A673 (cell line): ENCODE results near the gene FIBCD1. TPM values are rescaled to one million over a fixed set of nuclear protein-coding genes. Genes with fewer than 3 reads are reported as not detected.

Experiments used
- BruUV-seq: library from RNA; stranded (reverse); fragments of 400-500 nt; replicated peaks from 2 replicates; lab custom pipeline; 2021; lab: Mats Ljungman, UMichigan
- CTCF ChIA-PET: fragments of 300-600 bp; sonication (Branson Sonifier 250); formaldehyde crosslinking; loops from one replicate; lab custom pipeline; 2022; ENCODE audit warnings: antibody characterized with exemption; lab: Charles Lee
- POLR2A ChIA-PET: fragments of 300-600 bp; sonication (Branson Sonifier 250); formaldehyde crosslinking; loops from one replicate; lab custom pipeline; 2022; ENCODE audit warnings: antibody characterized with exemption; ENCODE audit not compliant: low non-redundant PET; lab: Charles Lee
- DNase-seq: peaks from one replicate; pipeline ENCODE4 v3.0.0-alpha.2; 2015; ENCODE audit warnings: low spot score
- H3K27ac ChIP-seq: fragments of 200-600 bp; sonication (generic); 2 replicates; pipeline ENCODE4 v1.5.1; 2016; ENCODE audit warnings: mixed run types, low read depth, mild to moderate bottlenecking, mixed read lengths, antibody characterized with exemption, low read length; ENCODE audit not compliant: poor library complexity, severe bottlenecking
- H3K27me3 ChIP-seq: fragments of 200-600 bp; sonication (generic); replicated peaks from 2 replicates; pipeline ENCODE4 v1.6.1; 2017; ENCODE audit warnings: mixed run types, low read depth, mild to moderate bottlenecking, mixed read lengths, antibody characterized with exemption, low read length; ENCODE audit not compliant: insufficient read depth, poor library complexity
- H3K36me3 ChIP-seq: fragments of 200-600 bp; sonication (generic); 2 replicates; pipeline ENCODE4 v1.6.1; 2016; ENCODE audit warnings: mixed run types, mild to moderate bottlenecking, mixed read lengths, antibody characterized with exemption, low read length; ENCODE audit not compliant: insufficient read depth, poor library complexity, severe bottlenecking
- H3K4me1 ChIP-seq: fragments of 200-600 bp; sonication (generic); 2 replicates; pipeline ENCODE4 v1.6.1; 2017; ENCODE audit warnings: mixed run types, mild to moderate bottlenecking, mixed read lengths, antibody characterized with exemption, low read length; ENCODE audit not compliant: insufficient read depth, poor library complexity, severe bottlenecking
- H3K4me3 ChIP-seq: fragments of 200-600 bp; sonication (generic); 2 replicates; pipeline ENCODE4 v1.5.1; 2016; ENCODE audit warnings: low read depth, mixed run types, mild to moderate bottlenecking, mixed read lengths, low read length; ENCODE audit not compliant: poor library complexity, severe bottlenecking
- H3K9me3 ChIP-seq: fragments of 200-600 bp; sonication (generic); 2 replicates; pipeline ENCODE4 v1.6.1; 2016; ENCODE audit warnings: mixed run types, low read depth, mild to moderate bottlenecking, mixed read lengths, antibody characterized with exemption, low read length; ENCODE audit not compliant: poor library complexity, severe bottlenecking
- EZH2 ChIP-seq: fragments of 200-600 bp; sonication (generic); IDR thresholded peaks from 2 replicates; pipeline ENCODE4 v1.6.1; 2017; ENCODE audit warnings: borderline replicate concordance, low read depth, mild to moderate bottlenecking, mixed read lengths, antibody characterized with exemption, low read length; ENCODE audit not compliant: poor library complexity, severe bottlenecking
- intact Hi-C: fragments of 100-400 bp; cut with micrococcal nuclease; formaldehyde crosslinking; loops from one replicate; pipeline ENCODE4 v1.10.0; 2022; ENCODE audit not compliant: unreplicated experiment
- total RNA-seq: library from RNA; stranded (reverse); gene quantifications from 2 replicates; pipeline ENCODE4 v1.2.3, GENCODE V29; 2021
- TF ChIP-seq, protein P1 (sequence below): fragments of 300-800, 200-600 bp; sonication (generic); conservative IDR thresholded peaks from 2 replicates; pipeline ENCODE4 v1.5.1; 2017; ENCODE audit warnings: low read depth, mild to moderate bottlenecking, antibody characterized with exemption, low read length, moderate library complexity, mixed read lengths

Gene FIBCD1
- total RNA-seq, 1 experiment from 2014 or later, result 0.19 TPM

DNA sequence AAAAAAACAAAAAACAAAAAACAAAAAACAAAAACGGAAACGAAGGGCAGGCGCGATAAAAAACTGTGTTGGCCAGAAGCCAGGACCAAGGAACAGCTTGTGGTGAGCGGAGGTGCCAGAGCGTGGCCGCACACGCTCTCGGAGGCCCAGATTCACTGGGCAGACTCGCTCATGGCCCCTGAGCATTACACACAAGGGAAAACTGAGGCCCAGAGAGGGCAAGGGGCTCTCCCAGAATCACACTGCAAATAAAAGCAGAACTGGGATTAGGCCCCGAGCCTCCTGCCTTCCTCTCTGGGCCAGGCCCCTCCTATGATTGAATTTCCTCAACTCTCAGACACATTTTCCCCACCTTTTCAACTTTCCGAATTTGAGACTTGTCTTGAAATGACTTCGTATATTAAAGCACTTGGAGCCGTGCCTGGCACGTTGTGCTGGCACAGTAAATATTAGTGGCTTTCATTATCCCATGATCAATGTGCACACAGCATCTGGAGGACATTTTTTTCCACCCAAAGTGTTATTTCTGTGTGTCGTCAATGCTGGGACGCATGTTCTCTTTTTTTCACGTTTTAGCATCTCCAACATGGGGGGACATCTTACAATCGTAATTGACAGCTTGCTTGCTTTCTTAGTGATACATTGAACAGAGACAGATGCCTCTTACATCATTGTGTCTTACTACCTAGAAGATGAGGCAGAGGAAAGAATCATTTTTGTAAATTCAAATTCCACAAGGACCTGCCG lies 7.4 kb downstream of the FIBCD1 start:
- TF ChIP-seq, protein P1, sequence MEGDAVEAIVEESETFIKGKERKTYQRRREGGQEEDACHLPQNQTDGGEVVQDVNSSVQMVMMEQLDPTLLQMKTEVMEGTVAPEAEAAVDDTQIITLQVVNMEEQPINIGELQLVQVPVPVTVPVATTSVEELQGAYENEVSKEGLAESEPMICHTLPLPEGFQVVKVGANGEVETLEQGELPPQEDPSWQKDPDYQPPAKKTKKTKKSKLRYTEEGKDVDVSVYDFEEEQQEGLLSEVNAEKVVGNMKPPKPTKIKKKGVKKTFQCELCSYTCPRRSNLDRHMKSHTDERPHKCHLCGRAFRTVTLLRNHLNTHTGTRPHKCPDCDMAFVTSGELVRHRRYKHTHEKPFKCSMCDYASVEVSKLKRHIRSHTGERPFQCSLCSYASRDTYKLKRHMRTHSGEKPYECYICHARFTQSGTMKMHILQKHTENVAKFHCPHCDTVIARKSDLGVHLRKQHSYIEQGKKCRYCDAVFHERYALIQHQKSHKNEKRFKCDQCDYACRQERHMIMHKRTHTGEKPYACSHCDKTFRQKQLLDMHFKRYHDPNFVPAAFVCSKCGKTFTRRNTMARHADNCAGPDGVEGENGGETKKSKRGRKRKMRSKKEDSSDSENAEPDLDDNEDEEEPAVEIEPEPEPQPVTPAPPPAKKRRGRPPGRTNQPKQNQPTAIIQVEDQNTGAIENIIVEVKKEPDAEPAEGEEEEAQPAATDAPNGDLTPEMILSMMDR, result no peak
- no peak for TF ChIP-seq EZH2
- no peak for DNase-seq
- intact Hi-C loops, result no loop called here
- no peaks in the 10 kb centered on the region for H3K9me3 ChIP-seq
- BruUV-seq, result no TSS peak
- H3K4me3 ChIP-seq, result no peak overlapping the region
- no peaks in the 10 kb centered on the region for H3K4me1 ChIP-seq
- CTCF ChIA-PET, result no interaction called here
- H3K27ac ChIP-seq, result no peak overlapping the region
- H3K27me3 ChIP-seq, result no peaks in the 10 kb centered on the region
- POLR2A ChIA-PET, result no interaction called here
- H3K36me3 ChIP-seq, result no peaks in the 10 kb centered on the region

DNA sequence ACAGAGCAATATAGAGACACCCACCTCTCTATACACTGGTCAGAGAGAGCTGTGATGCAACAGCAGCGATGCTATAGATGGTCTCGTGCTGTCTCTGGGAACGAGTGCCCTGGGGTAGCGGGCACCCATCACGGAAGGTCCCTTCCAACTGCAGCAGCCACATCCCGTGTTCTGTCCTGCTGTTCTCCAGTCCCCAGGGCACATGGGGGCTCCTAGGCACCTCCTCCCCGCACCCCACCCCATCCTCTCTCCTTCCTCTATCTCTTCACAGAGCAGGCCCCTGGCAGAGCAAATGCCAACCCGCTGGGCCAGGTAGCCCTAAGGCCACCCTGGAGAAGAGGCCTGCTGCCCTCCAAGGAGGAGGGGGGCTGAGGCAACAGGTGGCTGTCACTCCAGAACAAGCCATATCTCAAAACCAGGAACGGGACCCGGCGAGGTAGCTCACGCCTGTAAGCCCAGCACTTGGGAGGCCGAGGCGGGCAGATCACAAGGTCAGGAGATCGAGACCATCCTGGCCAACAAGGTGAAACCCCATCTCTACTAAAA lies 8.2 kb downstream of the FIBCD1 start:
- Histone ChIP-seq H3K27ac (no peak overlapping the region), H3K4me3 (no peak overlapping the region), H3K36me3 (no peaks in the 10 kb centered on the region), H3K27me3 (no peaks in the 10 kb centered on the region), H3K9me3 (no peaks in the 10 kb centered on the region), H3K4me1 (no peaks in the 10 kb centered on the region)
- intact Hi-C loops, result no loop called here
- BruUV-seq, result no TSS peak
- ChIA-PET CTCF (no interaction called here), POLR2A (no interaction called here)
- no peak for TF ChIP-seq EZH2
- TF ChIP-seq, protein P1, result no peak
- no peak for DNase-seq

GRCh38 chr9:130930132-130930803 lies 8.8 kb downstream of the FIBCD1 start:
- Histone ChIP-seq H3K4me3 (no peak overlapping the region), H3K27ac (no peak overlapping the region), H3K9me3 (no peaks in the 10 kb centered on the region), H3K4me1 (no peaks in the 10 kb centered on the region), H3K36me3 (no peaks in the 10 kb centered on the region), H3K27me3 (no peaks in the 10 kb centered on the region)
- intact Hi-C loops, result no loop called here
- ChIA-PET CTCF (no interaction called here), POLR2A (no interaction called here)
- no peak for TF ChIP-seq EZH2
- TF ChIP-seq, protein P1, result no peak
- no TSS peak for BruUV-seq
- DNase-seq, result no peak
